ENCODE data around the gene SEPTIN14.
"Not testable (repeated sequence)": the region's sequence is repeated elsewhere in the genome, so short reads cannot be mapped to it uniquely, and the experiment has no call there.

SEPTIN14 gene

GRCh38 chr7:55785444-55785843 is 77.1 kb downstream of the SEPTIN14 start:
- not testable (repeated sequence) for DNase-seq (ENCODE audit: low read depth in 2 of 2)

- no peak for DNase-seq (ENCODE audit: low read depth in 2 of 2)
Observed at GRCh38 chr7:55784151-55784550, 78.4 kb downstream of the SEPTIN14 start.

GRCh38 chr7:55778631-55779030 is 83.9 kb downstream of the SEPTIN14 start:
- DNase-seq (ENCODE audit: low read depth in 2 of 2), result no peak

- DNase-seq (ENCODE audit: low read depth in 2 of 2), result no peak
Observed at GRCh38 chr7:55776196-55776595, 86.4 kb downstream of the SEPTIN14 start.

GRCh38 chr7:55775051-55775420 is 87.5 kb downstream of the SEPTIN14 start:
- no peak for DNase-seq (ENCODE audit: low read depth in 2 of 2)

- no peak for DNase-seq (ENCODE audit: low read depth in 2 of 2)
Observed at GRCh38 chr7:55774327-55775050, 88.1 kb downstream of the SEPTIN14 start.

GRCh38 chr7:55770778-55771177 is 91.8 kb downstream of the SEPTIN14 start:
- DNase-seq (ENCODE audit: low read depth in 2 of 2), result no peak

- not testable (repeated sequence) for DNase-seq (ENCODE audit: low read depth in 2 of 2)
Observed at GRCh38 chr7:55753274-55753862, 109.2 kb downstream of the SEPTIN14 start.

GRCh38 chr7:55744706-55745105 is 117.8 kb downstream of the SEPTIN14 start:
- DNase-seq (ENCODE audit: low read depth in 2 of 2), result not testable (repeated sequence)
